ENCODE measurements around the gene GIT1. TPM values are rescaled to one million over a fixed set of nuclear protein-coding genes. Genes with fewer than 3 reads are reported as not detected.

The GIT1 gene
- total RNA-seq: 10 to 100 TPM; 35.7 to 71.7 (median 42.4) TPM

- TF ChIP-seq POLR2A (IDR thresholded peaks at IDR 0.05) (peak; percentile 42 to 89), CTCF (IDR thresholded peaks at IDR 0.05) (peak in 1 of 6 experiments; percentile 20)
- Histone ChIP-seq H3K27me3 (no peaks in the 10 kb centered on the region), H3K27ac (peak within 1 kb of the TSS; percentile 35 to 79 (median 72)), H3K9me3 (no peaks in the 10 kb centered on the region), H3K4me1 (peaks cover 50 to 60% of the 10 kb centered on the region in 2 donors), H3K4me3 (replicated peaks in 1 of 3) (peak within 1 kb of the TSS; percentile 69 to 88 (median 84)), H3K36me3 (no peaks in the 10 kb centered on the region)
- peak; percentile 89 to 91 for DNase-seq
- intact Hi-C loops (cut with DNase I): loop anchor here (10.0 kb wide), 1 partner anchor 345 kb away; the partner anchor contains the start of gene SSH2
- 21 to 48% methylated on average over 10 to 23 of the region's 70 CpGs for WGBS, 2 donors
Measured at GRCh38 chr17:29589524-29590410, at the start of gene GIT1. Gene GIT1 (minus strand): TSS chr17:29589648. CDS start chr17:29589378, 270 bp downstream.

- intact Hi-C loops (cut with DNase I): loop anchor here (10.0 kb wide), 1 partner anchor 61 kb away; no protein-coding TSS in a partner anchor
- no peak for TF ChIP-seq POLR2A (IDR thresholded peaks at IDR 0.05)
- no peak for TF ChIP-seq CTCF (IDR thresholded peaks at IDR 0.05)
- Histone ChIP-seq H3K4me1 (peaks cover 35 to 50% of the 10 kb centered on the region in 2 donors), H3K9me3 (no peaks in the 10 kb centered on the region), H3K27me3 (no peaks in the 10 kb centered on the region), H3K4me3 (replicated peaks in 1 of 3) (no peak overlapping the region), H3K27ac (peak overlapping the region in 1 of 3 donors; percentile 85), H3K36me3 (peaks cover 13 to 17% of the 10 kb centered on the region in 2 donors)
- 93 to 98% methylated on average over 3 of the region's 3 CpGs for WGBS, 2 donors
- no peak for DNase-seq
Measured at GRCh38 chr17:29633886-29634285, 44.4 kb upstream of the GIT1 start.

GRCh38 chr17:29630630-29631193, 41.3 kb upstream of the GIT1 start:
- no peaks in the 10 kb centered on the region for H3K27me3 ChIP-seq
- H3K4me1 ChIP-seq: peaks cover 50 to 80% of the 10 kb centered on the region in 2 donors
- H3K9me3 ChIP-seq: no peaks in the 10 kb centered on the region
- H3K4me3 ChIP-seq (replicated peaks in 1 of 3): no peak overlapping the region
- WGBS, 2 donors: 47 to 56% methylated on average over 6 of the region's 6 CpGs
- intact Hi-C loops (cut with DNase I): loop anchor here (10.0 kb wide), 1 partner anchor 64 kb away; no protein-coding TSS in a partner anchor
- peak; percentile 64 to 71 for DNase-seq
- peaks cover 3 to 15% of the 10 kb centered on the region in 2 donors for H3K36me3 ChIP-seq
- TF ChIP-seq CTCF (IDR thresholded peaks at IDR 0.05) (no peak), POLR2A (IDR thresholded peaks at IDR 0.05) (no peak)
- peak overlapping the region; percentile 33 to 90 (median 85) for H3K27ac ChIP-seq

DNA sequence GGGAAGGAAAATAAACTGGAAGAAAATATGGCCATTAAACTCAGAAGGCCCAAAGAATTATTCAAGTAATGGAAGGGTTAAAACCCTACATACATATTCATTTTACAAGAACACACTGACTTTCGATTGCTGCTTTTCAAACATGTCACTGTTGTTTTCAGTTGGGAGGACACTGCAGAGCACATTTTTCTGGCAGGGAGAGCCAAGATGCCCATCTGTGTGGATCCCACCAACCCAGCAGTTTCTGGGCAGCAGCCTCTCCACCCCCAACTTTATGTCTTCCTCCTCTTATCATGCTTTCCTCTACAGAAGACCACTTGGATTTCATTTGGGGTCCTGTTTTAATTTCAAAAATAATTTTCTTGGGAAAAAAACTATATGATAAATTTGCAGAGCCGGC, 40.4 kb upstream of the GIT1 start:
- no peak for DNase-seq
- intact Hi-C loops (cut with DNase I): loop anchor here (10.0 kb wide), 1 partner anchor 65 kb away; no protein-coding TSS in a partner anchor
- H3K4me3 ChIP-seq (replicated peaks in 1 of 3): no peak overlapping the region

More for the DNA sequence above, 40.4 kb upstream of the GIT1 start:
- peaks cover 0 to 13% of the 10 kb centered on the region in 2 donors for H3K36me3 ChIP-seq
- peak overlapping the region; percentile 79 to 90 (median 85) for H3K27ac ChIP-seq
- TF ChIP-seq CTCF (IDR thresholded peaks at IDR 0.05) (no peak), POLR2A (IDR thresholded peaks at IDR 0.05) (no peak)
- 60 to 69% methylated on average over 2 of the region's 2 CpGs for WGBS, 2 donors
- peaks cover 50 to 89% of the 10 kb centered on the region in 2 donors for H3K4me1 ChIP-seq
- no peaks in the 10 kb centered on the region for H3K27me3 ChIP-seq
- no peaks in the 10 kb centered on the region for H3K9me3 ChIP-seq

Data from thyroid gland (tissue), 4 donors.